K562 (cell line): Measurements from ENCODE around the gene CMBL. TPM values are rescaled to one million over a fixed set of nuclear protein-coding genes. Genes with fewer than 3 reads are reported as not detected.
A peak's percentile ranks its signal among the peaks of the same experiment; 100 is the strongest.

Experiments
- CBFA2T2 ChIP-seq: fragments of 450-650 bp; conservative IDR thresholded peaks from 2 replicates; pipeline ENCODE4 v1.6.1; 2017; ENCODE audit warnings: mild to moderate bottlenecking
- CBX3 ChIP-seq, 2 experiments: IDR thresholded peaks; 1 replicate in 1 of 2; 2 replicates in 1 of 2; pipeline ENCODE4 v1.6.1; 2012; ENCODE audit warnings: inconsistent platforms in 2 of 2, low read length in 2 of 2, borderline replicate concordance in 1 of 2, control low read depth in 1 of 2
- EHMT2 ChIP-seq: fragments of 450-650 bp; IDR thresholded peaks from 2 replicates; pipeline ENCODE4 v1.6.1; 2018; ENCODE audit warnings: antibody characterized with exemption
- EWSR1 ChIP-seq: fragments of 450-650 bp; IDR thresholded peaks from 2 replicates; pipeline ENCODE4 v1.6.1; 2018; ENCODE audit warnings: borderline replicate concordance, mild to moderate bottlenecking, low read depth, moderate library complexity; ENCODE audit not compliant: partially characterized antibody
- GABPB2 ChIP-seq: fragments of 250-450 bp; sonication (Bioruptor Pico); conservative IDR thresholded peaks from 2 replicates; pipeline ENCODE4 v1.5.1; 2021; ENCODE audit warnings: mild to moderate bottlenecking
- MTA1 ChIP-seq: fragments of 450-650 bp; IDR thresholded peaks from 2 replicates; pipeline ENCODE4 v1.6.1; 2017; ENCODE audit warnings: borderline replicate concordance
- NR2C2 ChIP-seq, 2 experiments: fragments of 200-800 bp in 1 of 2; sonication (Bioruptor generic) in 1 of 2; sonication (generic) in 1 of 2; formaldehyde crosslinking in 1 of 2; IDR thresholded peaks; 2 replicates each; pipeline versions ENCODE4 v1.6.1 to v1.8.0; 2016 to 2022; ENCODE audit warnings: mild to moderate bottlenecking in 1 of 2, missing compliant biosample characterization in 1 of 2, missing genetic modification characterization in 1 of 2, missing genetic modification reagents in 1 of 2
- PRDM10 ChIP-seq: fragments of 450-650 bp; IDR thresholded peaks from 2 replicates; pipeline ENCODE4 v1.6.1; 2018; ENCODE audit not compliant: partially characterized antibody
- RAD51 ChIP-seq: fragments of 450-650 bp; IDR thresholded peaks from 2 replicates; pipeline ENCODE4 v1.7.1; 2016; ENCODE audit warnings: low read depth, mild to moderate bottlenecking, borderline replicate concordance
- SIRT6 ChIP-seq: IDR thresholded peaks from one replicate; pipeline ENCODE4 v1.6.1; 2012; ENCODE audit warnings: low read depth, mild to moderate bottlenecking, control low read depth, inconsistent platforms, low read length, moderate library complexity
- SMAD1 ChIP-seq: fragments of 150-350 bp; IDR thresholded peaks from 2 replicates; pipeline ENCODE4 v1.6.1; 2014; ENCODE audit warnings: low read length, low read depth; ENCODE audit not compliant: partially characterized antibody
- SREBF1 ChIP-seq: fragments of 150-350 bp; IDR thresholded peaks from 2 replicates; pipeline ENCODE4 v1.6.1; 2014; ENCODE audit warnings: antibody characterized with exemption, low read depth, low read length, borderline replicate concordance
- THRAP3 ChIP-seq: fragments of 450-650 bp; IDR thresholded peaks from 2 replicates; pipeline ENCODE4 v1.6.1; 2016; ENCODE audit warnings: mild to moderate bottlenecking, inconsistent platforms, borderline replicate concordance
- TSHZ1 ChIP-seq: fragments of 250-450 bp; sonication (Bioruptor Pico); IDR thresholded peaks from 2 replicates; pipeline ENCODE4 v1.4.0; 2020; ENCODE audit warnings: mild to moderate bottlenecking, moderate library complexity
- ZNF12 ChIP-seq: sonication (generic); formaldehyde crosslinking; IDR thresholded peaks from 2 replicates; pipeline ENCODE4 v1.4.0; 2020; ENCODE audit warnings: mild to moderate bottlenecking, missing genetic modification reagents
- ZNF146 ChIP-seq: IDR thresholded peaks from one replicate; pipeline ENCODE4 v1.6.1; 2018; ENCODE audit warnings: missing compliant biosample characterization; ENCODE audit not compliant: unreplicated experiment
- ZNF217 ChIP-seq: sonication (generic); formaldehyde crosslinking; IDR thresholded peaks from 2 replicates; pipeline ENCODE4 v1.8.0; 2022; ENCODE audit warnings: mild to moderate bottlenecking, missing genetic modification reagents
- ZNF282 ChIP-seq: sonication (generic); formaldehyde crosslinking; IDR thresholded peaks from 2 replicates; pipeline ENCODE4 v1.8.1; 2023; ENCODE audit warnings: missing genetic modification reagents
- ZNF445 ChIP-seq: fragments of 250-450 bp; sonication (Bioruptor Pico); IDR thresholded peaks from 2 replicates; pipeline ENCODE4 v1.4.0; 2020; ENCODE audit warnings: low read depth, mild to moderate bottlenecking, moderate library complexity
- ZNF512 ChIP-seq: IDR thresholded peaks from 2 replicates; pipeline ENCODE4 v1.6.1; 2016; ENCODE audit warnings: missing genetic modification characterization, missing compliant biosample characterization
- polyA plus RNA-seq, 8 experiments: library from polyadenylated mRNA; depleted of rRNA in 4 of 8; stranded (reverse) in 5 of 8; unstranded in 3 of 8; fragments of >200 nt; fragmentation: Nextera tagmentation in 2 of 8; fragmentation: Illumina TruSeq in 1 of 8; extraction: Ambion mirVana in 2 of 8; extraction: Trizol in 1 of 8; gene quantifications; 2 replicates each; pipeline versions ENCODE4 v1.2.1 to v1.2.3, GENCODE V29; 2011 to 2014; ENCODE audit warnings: inconsistent platforms in 1 of 8, missing spikeins in 1 of 8
- total RNA-seq, 7 experiments: library from RNA; depleted of rRNA in 6 of 7; stranded (reverse); fragments of >200 nt in 6 of 7; fragmentation: Illumina TruSeq in 2 of 7; extraction: Trizol in 2 of 7; gene quantifications; 2 replicates each; pipeline versions ENCODE4 v1.2.1 to v1.2.3, GENCODE V29; 2011 to 2021; ENCODE audit warnings: low replicate concordance in 1 of 7

The CMBL gene
- total and polyA plus RNA-seq, 9 of the 15 experiments (the other 6 are each of a cell fraction or from before 2014, with no cell fraction given), result 22.6 to 192 (median 71.1) TPM

GRCh38 chr5:10303699-10304170, 4.0 kb downstream of the CMBL start (continued):
- no peak for TF ChIP-seq ZNF12 (CRISPR knock-in tag)
- TF ChIP-seq ZNF217, result no peak
- TF ChIP-seq CBFA2T2, result peak; percentile 64
- TF ChIP-seq SMAD1, result no peak
- TF ChIP-seq ZNF146 (CRISPR knock-in tag), result no peak
- TF ChIP-seq THRAP3, result no peak
- no peak for TF ChIP-seq ZNF282 (CRISPR knock-in tag)
- TF ChIP-seq RAD51, result no peak; the same call in 1 of the 2 replicates
- no peak for TF ChIP-seq NR2C2 (CRISPR knock-in tag; IDR thresholded peaks at IDR 0.05)
- TF ChIP-seq NR2C2 (tag; IDR thresholded peaks at IDR 0.05), result peak; percentile 47; the same call in 1 of the 2 replicates
- TF ChIP-seq SREBF1, result no peak
- no peak for TF ChIP-seq EWSR1
- peak; percentile 87 for TF ChIP-seq TSHZ1 (CRISPR knock-in tag)
- peak; percentile 89 for TF ChIP-seq ZNF445 (CRISPR knock-in tag)
- TF ChIP-seq GABPB2 (CRISPR knock-in tag), result no peak
- peak; percentile 42; the same call in 1 of the 2 replicates for TF ChIP-seq EHMT2
- TF ChIP-seq CBX3 (IDR thresholded peaks at IDR 0.05; ENCODE audit: borderline replicate concordance in 1 of 2, low read length in 2 of 2), result peak in 1 of 2 experiments; percentile 62; a peak in 2 of 3 replicates
- peak; percentile 53 for TF ChIP-seq PRDM10
- TF ChIP-seq MTA1, result no peak
- no peak for TF ChIP-seq SIRT6
- TF ChIP-seq ZNF512, result no peak
